ENCODE measurements around the gene ATP9B.
"Not testable (repeated sequence)": the region's sequence is repeated elsewhere in the genome, so short reads cannot be mapped to it uniquely, and the experiment has no call there.

Gene ATP9B

GRCh38 chr18:79375441-79376154, 306.4 kb downstream of the ATP9B start:
- Histone ChIP-seq H3K27ac (ENCODE audit: low read depth, low read length) (no peak overlapping the region), H2BK15ac (replicated peaks; ENCODE audit: low read depth) (no peak overlapping the region), H3K4ac (ENCODE audit: low read depth, low read length) (no peak overlapping the region), H3K23ac (ENCODE audit: low read length) (no peak overlapping the region), H4K5ac (ENCODE audit: low read length) (no peak overlapping the region), H2AK5ac (ENCODE audit: low read length) (no peak overlapping the region), H3K79me1 (ENCODE audit: low read length) (no peaks in the 10 kb centered on the region), H3K79me2 (ENCODE audit: control insufficient read depth, insufficient read depth, low read length) (no peaks in the 10 kb centered on the region), H2BK5ac (ENCODE audit: low read length) (no peak overlapping the region), H3K4me3 (ENCODE audit: low read length) (no peak overlapping the region), H2BK120ac (ENCODE audit: low read depth, low read length) (no peak overlapping the region), H3K56ac (ENCODE audit: low read length) (no peak overlapping the region), H3K9ac (ENCODE audit: low read length) (no peak overlapping the region), H3K36me3 (ENCODE audit: control insufficient read depth, insufficient read depth, low read length) (no peaks in the 10 kb centered on the region), H4K8ac (ENCODE audit: low read depth, low read length) (no peak overlapping the region), H3K18ac (ENCODE audit: low read length) (no peak overlapping the region), H3K4me1 (ENCODE audit: control insufficient read depth, low read depth, low read length) (no peaks in the 10 kb centered on the region), H3K4me2 (ENCODE audit: low read length) (no peak overlapping the region), H3K27me3 (ENCODE audit: insufficient read depth, low read length, poor library complexity) (no peaks in the 10 kb centered on the region)
- WGBS (ENCODE audit: extremely low coverage, insufficient coverage, low lambda C conversion rate), result no CpG with 5 or more reads among the region's 10 CpGs
- no peak for DNase-seq

DNA sequence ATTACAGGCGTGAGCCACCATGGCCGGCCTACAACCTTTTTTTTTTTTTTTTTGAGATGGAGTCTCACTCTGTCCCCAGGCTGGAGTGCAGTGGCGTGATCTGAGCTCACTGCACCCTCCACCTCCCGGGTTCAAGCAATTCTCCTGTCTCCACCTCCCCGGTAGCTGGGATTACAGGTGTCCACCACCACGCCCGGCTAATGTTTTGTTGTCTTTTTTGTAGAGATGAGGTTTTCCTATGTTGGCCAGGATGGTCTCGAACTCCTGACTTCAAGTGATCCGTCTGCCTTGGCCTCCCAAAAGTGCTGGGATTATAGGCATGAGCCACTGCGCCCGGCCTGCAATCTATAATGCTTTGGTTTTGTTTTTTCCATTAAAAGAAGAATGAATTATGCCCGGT, 307.5 kb downstream of the ATP9B start:
- H3K27ac ChIP-seq (ENCODE audit: low read depth, low read length); DNase-seq; H2BK120ac ChIP-seq (ENCODE audit: low read depth, low read length); H3K18ac ChIP-seq (ENCODE audit: low read length); H2BK5ac ChIP-seq (ENCODE audit: low read length); H3K4ac ChIP-seq (ENCODE audit: low read depth, low read length); H2BK15ac ChIP-seq (replicated peaks; ENCODE audit: low read depth); H3K27me3 ChIP-seq (ENCODE audit: insufficient read depth, low read length, poor library complexity); H4K5ac ChIP-seq (ENCODE audit: low read length); H3K9ac ChIP-seq (ENCODE audit: low read length); H3K4me1 ChIP-seq (ENCODE audit: control insufficient read depth, low read depth, low read length); H3K79me2 ChIP-seq (ENCODE audit: control insufficient read depth, insufficient read depth, low read length); H3K4me2 ChIP-seq (ENCODE audit: low read length); H2AK5ac ChIP-seq (ENCODE audit: low read length); H3K23ac ChIP-seq (ENCODE audit: low read length); H3K79me1 ChIP-seq (ENCODE audit: low read length); H4K8ac ChIP-seq (ENCODE audit: low read depth, low read length); H3K4me3 ChIP-seq (ENCODE audit: low read length); H3K36me3 ChIP-seq (ENCODE audit: control insufficient read depth, insufficient read depth, low read length); H3K56ac ChIP-seq (ENCODE audit: low read length): not testable (repeated sequence)
- no CpG with 5 or more reads among the region's 12 CpGs for WGBS (ENCODE audit: extremely low coverage, insufficient coverage, low lambda C conversion rate)

GRCh38 chr18:79377187-79377891, 308.1 kb downstream of the ATP9B start:
- WGBS (ENCODE audit: extremely low coverage, insufficient coverage, low lambda C conversion rate), result no CpG with 5 or more reads among the region's 19 CpGs
- Histone ChIP-seq H4K5ac (ENCODE audit: low read length) (no peak overlapping the region), H3K27ac (ENCODE audit: low read depth, low read length) (no peak overlapping the region), H3K79me1 (ENCODE audit: low read length) (no peaks in the 10 kb centered on the region), H3K4ac (ENCODE audit: low read depth, low read length) (no peak overlapping the region), H2BK15ac (replicated peaks; ENCODE audit: low read depth) (no peak overlapping the region), H3K4me3 (ENCODE audit: low read length) (no peak overlapping the region), H3K4me2 (ENCODE audit: low read length) (no peak overlapping the region), H2BK5ac (ENCODE audit: low read length) (no peak overlapping the region), H2BK120ac (ENCODE audit: low read depth, low read length) (no peak overlapping the region), H3K4me1 (ENCODE audit: control insufficient read depth, low read depth, low read length) (no peaks in the 10 kb centered on the region), H3K23ac (ENCODE audit: low read length) (no peak overlapping the region), H3K56ac (ENCODE audit: low read length) (no peak overlapping the region), H2AK5ac (ENCODE audit: low read length) (no peak overlapping the region), H3K18ac (ENCODE audit: low read length) (no peak overlapping the region), H3K9ac (ENCODE audit: low read length) (no peak overlapping the region), H4K8ac (ENCODE audit: low read depth, low read length) (no peak overlapping the region), H3K27me3 (ENCODE audit: insufficient read depth, low read length, poor library complexity) (no peaks in the 10 kb centered on the region), H3K36me3 (ENCODE audit: control insufficient read depth, insufficient read depth, low read length) (no peaks in the 10 kb centered on the region), H3K79me2 (ENCODE audit: control insufficient read depth, insufficient read depth, low read length) (no peaks in the 10 kb centered on the region)
- no peak for DNase-seq

DNA sequence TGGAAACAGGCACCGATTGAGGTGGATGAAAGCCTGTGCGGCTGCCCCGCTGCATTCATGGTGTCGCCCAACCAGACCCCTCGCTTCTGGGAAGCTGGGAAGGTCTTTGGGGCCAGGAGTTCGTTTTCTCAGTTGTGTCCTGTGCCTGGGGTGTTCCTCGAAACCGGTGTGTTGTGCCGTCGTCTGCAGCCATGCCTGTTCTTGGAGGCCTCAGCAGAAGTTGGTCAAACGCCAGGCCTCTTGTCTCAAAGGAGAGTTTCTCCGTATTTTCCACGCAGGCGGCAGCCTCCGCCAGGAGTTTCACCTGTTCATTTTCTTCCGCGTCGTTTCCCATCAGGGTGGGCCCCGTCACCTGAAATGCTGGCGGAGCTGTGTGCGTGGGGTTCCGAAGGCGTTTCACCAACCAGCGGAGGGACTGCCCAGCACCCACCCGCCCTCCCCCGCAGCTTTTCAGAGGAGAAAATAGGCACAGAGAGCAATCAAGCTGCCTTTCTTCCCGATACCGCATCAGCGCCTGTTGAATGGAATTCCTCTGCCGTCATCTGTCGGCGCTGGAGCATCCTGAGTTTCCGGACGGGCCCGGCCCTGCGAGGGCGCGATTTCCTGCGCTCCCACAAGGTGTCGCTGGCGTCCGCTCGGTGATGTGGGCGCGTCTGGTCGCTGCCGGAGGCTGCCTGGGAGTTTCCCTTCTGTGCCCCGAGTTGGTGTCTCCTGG, 309.5 kb downstream of the ATP9B start:
- H2BK5ac ChIP-seq (ENCODE audit: low read length), result no peak overlapping the region
- H2BK15ac ChIP-seq (replicated peaks; ENCODE audit: low read depth), result no peak overlapping the region
- no peaks in the 10 kb centered on the region for H3K79me2 ChIP-seq (ENCODE audit: control insufficient read depth, insufficient read depth, low read length)
- H3K9ac ChIP-seq (ENCODE audit: low read length), result no peak overlapping the region
- DNase-seq, result peak; percentile 88
- no peak overlapping the region for H3K18ac ChIP-seq (ENCODE audit: low read length)
- H2AK5ac ChIP-seq (ENCODE audit: low read length), result no peak overlapping the region
- H2BK120ac ChIP-seq (ENCODE audit: low read depth, low read length), result no peak overlapping the region
- no peaks in the 10 kb centered on the region for H3K27me3 ChIP-seq (ENCODE audit: insufficient read depth, low read length, poor library complexity)
- no peak overlapping the region for H3K4me2 ChIP-seq (ENCODE audit: low read length)
- no peak overlapping the region for H4K8ac ChIP-seq (ENCODE audit: low read depth, low read length)
- no peaks in the 10 kb centered on the region for H3K36me3 ChIP-seq (ENCODE audit: control insufficient read depth, insufficient read depth, low read length)
- H4K5ac ChIP-seq (ENCODE audit: low read length), result no peak overlapping the region
- no peak overlapping the region for H3K56ac ChIP-seq (ENCODE audit: low read length)
- no peak overlapping the region for H3K4me3 ChIP-seq (ENCODE audit: low read length)
- no peaks in the 10 kb centered on the region for H3K4me1 ChIP-seq (ENCODE audit: control insufficient read depth, low read depth, low read length)
- H3K4ac ChIP-seq (ENCODE audit: low read depth, low read length), result no peak overlapping the region
- no peaks in the 10 kb centered on the region for H3K79me1 ChIP-seq (ENCODE audit: low read length)
- H3K27ac ChIP-seq (ENCODE audit: low read depth, low read length), result no peak overlapping the region
- no peak overlapping the region for H3K23ac ChIP-seq (ENCODE audit: low read length)
- no CpG with 5 or more reads among the region's 48 CpGs for WGBS (ENCODE audit: extremely low coverage, insufficient coverage, low lambda C conversion rate)

GRCh38 chr18:79379251-79379905, 310.2 kb downstream of the ATP9B start:
- H3K27me3 ChIP-seq (ENCODE audit: insufficient read depth, low read length, poor library complexity), result no peaks in the 10 kb centered on the region
- no peak overlapping the region for H4K5ac ChIP-seq (ENCODE audit: low read length)
- H4K8ac ChIP-seq (ENCODE audit: low read depth, low read length), result no peak overlapping the region
- no peak overlapping the region for H2AK5ac ChIP-seq (ENCODE audit: low read length)
- no peak overlapping the region for H3K56ac ChIP-seq (ENCODE audit: low read length)
- no peaks in the 10 kb centered on the region for H3K4me1 ChIP-seq (ENCODE audit: control insufficient read depth, low read depth, low read length)
- H3K36me3 ChIP-seq (ENCODE audit: control insufficient read depth, insufficient read depth, low read length), result no peaks in the 10 kb centered on the region
- no peak overlapping the region for H3K4me2 ChIP-seq (ENCODE audit: low read length)
- no peak overlapping the region for H2BK15ac ChIP-seq (replicated peaks; ENCODE audit: low read depth)
- no peaks in the 10 kb centered on the region for H3K79me1 ChIP-seq (ENCODE audit: low read length)
- H3K4ac ChIP-seq (ENCODE audit: low read depth, low read length), result no peak overlapping the region
- H3K23ac ChIP-seq (ENCODE audit: low read length), result no peak overlapping the region
- H3K4me3 ChIP-seq (ENCODE audit: low read length), result no peak overlapping the region
- H3K27ac ChIP-seq (ENCODE audit: low read depth, low read length), result no peak overlapping the region
- no peak overlapping the region for H2BK5ac ChIP-seq (ENCODE audit: low read length)
- no peak for DNase-seq
- H3K9ac ChIP-seq (ENCODE audit: low read length), result no peak overlapping the region
- no peak overlapping the region for H3K18ac ChIP-seq (ENCODE audit: low read length)
- no CpG with 5 or more reads among the region's 22 CpGs for WGBS (ENCODE audit: extremely low coverage, insufficient coverage, low lambda C conversion rate)
- no peaks in the 10 kb centered on the region for H3K79me2 ChIP-seq (ENCODE audit: control insufficient read depth, insufficient read depth, low read length)
- no peak overlapping the region for H2BK120ac ChIP-seq (ENCODE audit: low read depth, low read length)
